ENCODE results near the gene MPDU1.

MPDU1 gene

GRCh38 chr17:7612294-7612640 lies 28.6 kb downstream of the MPDU1 start:
- TF ChIP-seq CEBPB (IDR thresholded peaks at IDR 0.05) (no peak), ZBTB7A (IDR thresholded peaks at IDR 0.05; ENCODE audit: low read depth) (no peak), EGR1 (IDR thresholded peaks at IDR 0.05) (no peak)

DNA sequence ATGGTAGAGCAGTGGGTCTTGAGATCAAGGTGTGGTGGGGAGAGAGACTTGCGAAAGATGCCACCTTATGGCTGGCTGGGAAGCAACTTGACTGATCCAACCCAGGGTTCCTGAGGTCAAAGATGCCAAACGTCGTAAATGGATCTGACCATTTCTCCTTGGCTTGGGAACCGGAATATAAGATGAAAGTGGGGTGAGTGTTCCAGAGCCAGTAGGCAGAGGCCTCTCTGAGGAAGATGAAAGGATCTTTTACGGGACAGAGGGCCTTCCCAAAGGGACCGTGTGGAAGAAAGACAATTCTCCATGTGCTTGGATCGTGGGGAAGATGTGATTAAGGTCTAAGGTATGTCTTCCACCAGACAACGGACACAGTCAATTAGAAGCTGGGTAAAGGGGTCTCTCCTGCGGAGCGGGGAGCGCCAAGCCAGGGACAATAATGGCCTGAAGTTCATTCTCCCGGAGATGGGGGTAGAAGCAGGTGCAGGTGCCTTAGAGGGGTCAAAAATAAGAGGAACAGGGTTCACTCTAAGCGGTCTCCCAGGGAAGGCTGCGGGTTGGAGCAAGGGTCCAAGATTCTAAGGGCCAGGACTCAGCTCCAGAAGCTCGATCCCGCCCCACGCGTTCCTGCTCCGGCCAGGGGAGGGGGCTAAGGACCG lies 30.2 kb downstream of the MPDU1 start:
- TF ChIP-seq RAD21 (IDR thresholded peaks at IDR 0.05; ENCODE audit: low read depth) (no peak), TAF1 (IDR thresholded peaks at IDR 0.05; ENCODE audit: low read depth) (no peak), CEBPB (IDR thresholded peaks at IDR 0.05) (no peak), YY1 (IDR thresholded peaks at IDR 0.05; ENCODE audit: low read depth) (no peak), ZBTB7A (IDR thresholded peaks at IDR 0.05; ENCODE audit: low read depth) (no peak), TEAD4 (IDR thresholded peaks at IDR 0.05) (no peak)
- TF ChIP-seq, protein P1, sequence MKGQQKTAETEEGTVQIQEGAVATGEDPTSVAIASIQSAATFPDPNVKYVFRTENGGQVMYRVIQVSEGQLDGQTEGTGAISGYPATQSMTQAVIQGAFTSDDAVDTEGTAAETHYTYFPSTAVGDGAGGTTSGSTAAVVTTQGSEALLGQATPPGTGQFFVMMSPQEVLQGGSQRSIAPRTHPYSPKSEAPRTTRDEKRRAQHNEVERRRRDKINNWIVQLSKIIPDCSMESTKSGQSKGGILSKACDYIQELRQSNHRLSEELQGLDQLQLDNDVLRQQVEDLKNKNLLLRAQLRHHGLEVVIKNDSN (IDR thresholded peaks at IDR 0.05), result no peak

- TF ChIP-seq REST (IDR thresholded peaks at IDR 0.05; ENCODE audit: low read depth) (no peak), TEAD4 (IDR thresholded peaks at IDR 0.05) (peak; percentile 14), FOXM1 (IDR thresholded peaks at IDR 0.05; ENCODE audit: borderline replicate concordance, low read depth) (no peak), EP300 (IDR thresholded peaks at IDR 0.05; ENCODE audit: borderline replicate concordance) (no peak), EGR1 (IDR thresholded peaks at IDR 0.05) (peak; percentile 64), NFIC (IDR thresholded peaks at IDR 0.05) (no peak), MAX (IDR thresholded peaks at IDR 0.05) (peak; percentile 29), CREB1 (IDR thresholded peaks at IDR 0.05; ENCODE audit: low read depth) (0 out of 2 replicates have a peak, but pooled peaks have one; percentile 50), ZBTB7A (IDR thresholded peaks at IDR 0.05; ENCODE audit: low read depth) (peak; percentile 81)
These were observed 31.0 kb downstream of the MPDU1 start, which contains the start of gene FXR2 for GRCh38 chr17:7614425-7615264. Gene FXR2, minus strand, starts transcription at chr17:7614897. Its CDS starts 365 bp downstream, at chr17:7614532.

- no peak for TF ChIP-seq RAD21 (IDR thresholded peaks at IDR 0.05; ENCODE audit: low read depth)
- no peak for TF ChIP-seq FOXM1 (IDR thresholded peaks at IDR 0.05; ENCODE audit: borderline replicate concordance, low read depth)
- TF ChIP-seq CREB1 (IDR thresholded peaks at IDR 0.05; ENCODE audit: low read depth), result no peak
- no peak for TF ChIP-seq YY1 (IDR thresholded peaks at IDR 0.05; ENCODE audit: low read depth)
- no peak for TF ChIP-seq TEAD4 (IDR thresholded peaks at IDR 0.05)
- peak; percentile 42; the same call in 1 of the 2 replicates for TF ChIP-seq MAX (IDR thresholded peaks at IDR 0.05)
- no peak for TF ChIP-seq CEBPB (IDR thresholded peaks at IDR 0.05)
These were observed 31.7 kb downstream of the MPDU1 start for GRCh38 chr17:7615265-7615747.

GRCh38 chr17:7618608-7619007 lies 35.0 kb downstream of the MPDU1 start:
- TF ChIP-seq EGR1 (IDR thresholded peaks at IDR 0.05), result no peak
- TF ChIP-seq TAF1 (IDR thresholded peaks at IDR 0.05; ENCODE audit: low read depth), result no peak
- no peak for TF ChIP-seq REST (IDR thresholded peaks at IDR 0.05; ENCODE audit: low read depth)
- TF ChIP-seq TEAD4 (IDR thresholded peaks at IDR 0.05), result no peak
- no peak for TF ChIP-seq EP300 (IDR thresholded peaks at IDR 0.05; ENCODE audit: borderline replicate concordance)
- no peak for TF ChIP-seq CEBPB (IDR thresholded peaks at IDR 0.05)
- no peak for TF ChIP-seq NFIC (IDR thresholded peaks at IDR 0.05)
- TF ChIP-seq RAD21 (IDR thresholded peaks at IDR 0.05; ENCODE audit: low read depth), result no peak
- TF ChIP-seq CREB1 (IDR thresholded peaks at IDR 0.05; ENCODE audit: low read depth), result no peak
- TF ChIP-seq, protein P1 (IDR thresholded peaks at IDR 0.05), result no peak
- no peak for TF ChIP-seq ZBTB7A (IDR thresholded peaks at IDR 0.05; ENCODE audit: low read depth)
- TF ChIP-seq MAX (IDR thresholded peaks at IDR 0.05), result no peak

DNA sequence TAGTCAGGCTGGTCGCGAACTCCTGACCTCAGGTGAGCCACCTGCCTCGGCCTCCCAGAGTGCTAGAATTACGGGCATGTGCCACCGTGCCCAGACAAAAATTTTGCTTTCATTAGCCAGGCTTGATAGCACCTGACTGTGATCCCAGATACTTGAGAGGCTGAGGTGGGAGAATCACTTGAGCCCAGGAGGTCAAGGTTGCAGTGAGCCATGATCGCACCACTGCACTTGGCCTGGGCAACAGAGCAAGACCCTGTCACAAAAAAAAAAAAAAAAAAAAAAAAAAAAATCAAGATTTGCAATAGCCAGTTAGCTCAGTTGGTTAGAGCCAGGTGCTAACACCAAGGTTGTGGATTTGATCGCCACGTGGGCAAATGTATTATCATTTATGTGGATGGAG lies 37.2 kb downstream of the MPDU1 start:
- no peak for TF ChIP-seq NFIC (IDR thresholded peaks at IDR 0.05)
- no peak for TF ChIP-seq TAF1 (IDR thresholded peaks at IDR 0.05; ENCODE audit: low read depth)
- TF ChIP-seq EP300 (IDR thresholded peaks at IDR 0.05; ENCODE audit: borderline replicate concordance), result no peak
- TF ChIP-seq FOXM1 (IDR thresholded peaks at IDR 0.05; ENCODE audit: borderline replicate concordance, low read depth), result no peak
- no peak for TF ChIP-seq TCF12 (IDR thresholded peaks at IDR 0.05; ENCODE audit: low read depth)
- no peak for TF ChIP-seq CEBPB (IDR thresholded peaks at IDR 0.05)
- no peak for TF ChIP-seq MAX (IDR thresholded peaks at IDR 0.05)
- no peak for TF ChIP-seq REST (IDR thresholded peaks at IDR 0.05; ENCODE audit: low read depth)
- no peak for TF ChIP-seq ZBTB7A (IDR thresholded peaks at IDR 0.05; ENCODE audit: low read depth)
- TF ChIP-seq CREB1 (IDR thresholded peaks at IDR 0.05; ENCODE audit: low read depth), result no peak
- no peak for TF ChIP-seq YY1 (IDR thresholded peaks at IDR 0.05; ENCODE audit: low read depth)
